MG63 (cell line): Measurements from ENCODE around the gene ARHGEF26. TPM values are rescaled to one million over a fixed set of nuclear protein-coding genes. Genes with fewer than 3 reads are reported as not detected.

ENCODE experiments used
- DNase-seq: peaks from one replicate; pipeline ENCODE4 v3.0.0-alpha.2; 2020
- H3K27me3 ChIP-seq: fragments of 250-450 bp; sonication (Bioruptor Pico); 2 replicates; pipeline ENCODE4 v1.5.1; 2020; ENCODE audit warnings: mild to moderate bottlenecking, moderate library complexity
- H3K36me3 ChIP-seq: fragments of 250-450 bp; sonication (Bioruptor Pico); 2 replicates; pipeline ENCODE4 v1.5.1; 2020; ENCODE audit warnings: mild to moderate bottlenecking, moderate library complexity
- H3K4me3 ChIP-seq: fragments of 250-450 bp; sonication (Bioruptor Pico); 2 replicates; pipeline ENCODE4 v1.5.1; 2020; ENCODE audit warnings: mild to moderate bottlenecking, moderate library complexity
- H3K9me3 ChIP-seq: fragments of 250-450 bp; sonication (Bioruptor Pico); 2 replicates; pipeline ENCODE4 v1.5.1; 2020; ENCODE audit warnings: mild to moderate bottlenecking, moderate library complexity
- total RNA-seq: library from RNA; depleted of rRNA; stranded (reverse); fragments of >200 nt; shearing (Covaris generic); gene quantifications from 2 replicates; pipeline ENCODE4 v1.2.3, GENCODE V29; 2014; ENCODE audit warnings: low replicate concordance

ARHGEF26 gene
- total RNA-seq, 1 experiment from 2014 or later: 0.63 TPM

- peaks cover 11% of the 10 kb centered on the region for H3K27me3 ChIP-seq
- DNase-seq: no peak
- no peaks in the 10 kb centered on the region for H3K9me3 ChIP-seq
- H3K36me3 ChIP-seq: no peaks in the 10 kb centered on the region
- no peak overlapping the region for H3K4me3 ChIP-seq
These were observed 9.7 kb upstream of the ARHGEF26 start for GRCh38 chr3:154111365-154111935.

DNA sequence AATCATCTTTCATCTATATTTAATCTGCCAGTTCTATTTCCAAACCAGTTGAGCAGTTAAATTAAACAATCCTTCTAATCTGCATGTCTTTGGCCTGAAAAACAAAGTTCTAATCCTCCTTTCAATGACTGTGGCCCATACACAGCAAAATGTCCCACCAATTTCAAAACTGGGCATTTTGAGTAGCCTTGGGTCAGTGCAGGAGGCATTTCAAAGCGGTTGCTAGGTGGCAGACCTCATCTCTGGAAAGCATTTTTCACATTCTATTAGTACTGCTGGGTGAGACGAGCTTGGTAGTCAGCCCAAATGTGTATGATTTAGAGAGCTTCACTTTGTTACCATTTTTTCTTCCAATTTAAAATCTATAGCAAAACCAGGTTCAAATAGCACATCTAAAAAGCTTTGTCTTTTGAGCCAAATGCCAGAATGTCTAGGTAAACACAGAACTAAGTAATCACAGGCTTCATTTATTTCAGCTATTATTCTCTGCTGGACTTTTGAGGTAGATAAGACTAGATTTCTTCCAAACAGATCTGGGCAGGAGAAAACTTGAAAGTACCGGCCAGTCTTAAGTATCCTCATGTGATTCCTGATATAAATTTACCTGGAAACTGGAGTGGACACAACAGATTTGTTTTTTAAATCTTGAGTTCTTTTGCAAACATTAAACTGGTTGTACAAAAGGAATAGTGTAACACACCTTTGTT, 8.9 kb upstream of the ARHGEF26 start:
- Histone ChIP-seq H3K4me3 (no peak overlapping the region), H3K27me3 (peaks cover 14% of the 10 kb centered on the region), H3K36me3 (no peaks in the 10 kb centered on the region), H3K9me3 (no peaks in the 10 kb centered on the region)
- DNase-seq: no peak

DNA sequence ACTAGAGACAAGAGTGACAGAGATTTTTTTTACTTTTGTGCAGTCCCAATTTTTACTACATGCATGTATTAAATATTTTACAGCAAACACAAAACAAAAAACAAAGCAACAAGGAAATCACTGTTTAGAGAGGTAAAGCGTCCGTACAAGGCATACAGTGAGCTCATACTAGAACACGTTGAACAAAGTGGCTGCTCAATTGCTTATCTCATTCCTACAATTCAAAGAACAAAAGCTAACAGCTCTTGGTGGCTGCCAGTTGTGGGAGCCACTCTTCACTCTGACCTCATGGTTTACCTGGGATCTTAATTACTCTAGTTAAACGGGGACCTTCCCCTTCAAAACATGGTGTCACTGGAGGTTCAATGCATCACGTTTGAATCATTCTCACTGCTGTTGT, 7.6 kb upstream of the ARHGEF26 start:
- H3K36me3 ChIP-seq: no peaks in the 10 kb centered on the region
- DNase-seq: no peak
- no peaks in the 10 kb centered on the region for H3K9me3 ChIP-seq
- peaks cover 25% of the 10 kb centered on the region for H3K27me3 ChIP-seq
- H3K4me3 ChIP-seq: no peak overlapping the region

DNA sequence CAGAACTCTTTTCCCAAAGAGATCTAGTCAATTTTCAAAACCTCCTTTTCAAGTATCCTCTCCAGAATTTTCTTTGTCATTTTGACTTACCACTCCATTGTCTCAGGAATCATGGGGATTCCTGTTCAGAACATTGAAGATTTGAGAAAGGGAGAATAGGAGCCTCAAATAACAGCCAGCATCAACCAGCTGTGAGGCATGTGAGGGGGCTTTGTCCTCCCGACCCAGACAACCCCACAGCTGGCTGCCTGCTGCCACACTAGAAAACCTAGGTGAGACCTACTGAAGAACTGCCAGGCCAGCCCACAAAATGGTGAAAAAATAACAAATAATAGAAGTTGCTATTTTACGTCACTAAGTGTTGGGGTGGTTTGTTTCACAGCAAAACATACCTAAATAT, 5.9 kb upstream of the ARHGEF26 start:
- Histone ChIP-seq H3K36me3 (no peaks in the 10 kb centered on the region), H3K9me3 (no peaks in the 10 kb centered on the region), H3K4me3 (no peak overlapping the region), H3K27me3 (peaks cover 30% of the 10 kb centered on the region)
- no peak for DNase-seq

DNA sequence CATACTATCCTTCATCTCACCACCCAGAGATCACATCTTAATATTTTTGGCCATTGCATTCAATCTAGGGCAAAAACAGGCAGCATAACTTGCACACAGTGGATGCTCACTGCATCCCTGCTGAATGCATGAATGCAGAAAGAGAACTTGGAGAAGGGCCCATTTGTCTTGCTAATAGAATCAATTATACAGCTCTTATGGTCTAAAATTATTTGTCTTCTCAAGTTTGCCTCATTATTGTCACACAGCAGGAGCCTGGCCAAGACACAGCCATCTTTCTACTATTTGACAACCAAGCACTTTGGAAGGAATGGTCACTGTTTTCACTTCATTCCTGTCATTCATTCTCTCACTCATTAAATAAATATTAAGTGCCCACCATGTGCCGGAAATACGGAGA, 1.2 kb upstream of the ARHGEF26 start:
- Histone ChIP-seq H3K36me3 (no peaks in the 10 kb centered on the region), H3K27me3 (peaks cover 52% of the 10 kb centered on the region), H3K9me3 (no peaks in the 10 kb centered on the region), H3K4me3 (no peak overlapping the region)
- no peak for DNase-seq

DNA sequence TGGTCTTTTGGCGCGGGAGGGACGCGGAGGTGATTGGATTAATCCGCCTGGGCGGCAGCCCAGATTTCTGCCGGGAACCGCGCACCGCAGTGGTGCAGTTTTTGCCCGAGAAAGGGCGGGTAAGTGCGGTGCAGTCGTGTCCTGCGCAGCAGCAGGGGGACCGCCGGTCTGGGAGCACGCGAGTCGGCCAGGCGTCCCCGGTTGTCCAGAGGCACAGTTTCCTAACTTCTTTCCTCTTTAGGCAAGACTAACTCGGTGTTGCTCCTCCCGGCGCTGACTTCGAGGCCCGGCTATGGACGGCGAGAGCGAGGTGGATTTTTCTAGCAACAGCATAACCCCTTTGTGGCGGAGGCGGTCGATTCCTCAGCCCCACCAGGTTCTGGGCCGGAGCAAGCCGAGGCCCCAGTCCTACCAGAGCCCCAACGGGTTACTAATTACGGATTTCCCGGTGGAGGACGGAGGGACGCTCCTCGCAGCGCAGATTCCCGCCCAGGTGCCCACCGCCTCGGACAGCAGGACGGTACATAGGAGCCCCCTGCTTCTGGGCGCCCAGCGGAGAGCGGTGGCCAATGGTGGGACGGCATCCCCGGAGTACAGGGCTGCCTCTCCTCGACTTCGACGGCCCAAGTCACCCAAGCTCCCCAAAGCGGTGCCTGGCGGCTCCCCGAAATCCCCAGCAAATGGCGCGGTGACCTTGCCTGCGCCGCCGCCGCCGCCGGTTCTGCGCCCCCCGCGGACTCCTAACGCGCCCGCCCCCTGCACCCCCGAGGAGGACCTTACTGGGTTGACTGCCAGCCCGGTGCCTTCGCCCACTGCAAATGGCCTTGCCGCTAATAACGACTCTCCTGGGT, 736 bp downstream of the ARHGEF26 start:
- Histone ChIP-seq H3K4me3 (peak overlapping the region; percentile 54), H3K9me3 (no peaks in the 10 kb centered on the region), H3K27me3 (peaks cover 50% of the 10 kb centered on the region), H3K36me3 (no peaks in the 10 kb centered on the region)
- peak; percentile 46 for DNase-seq

DNA sequence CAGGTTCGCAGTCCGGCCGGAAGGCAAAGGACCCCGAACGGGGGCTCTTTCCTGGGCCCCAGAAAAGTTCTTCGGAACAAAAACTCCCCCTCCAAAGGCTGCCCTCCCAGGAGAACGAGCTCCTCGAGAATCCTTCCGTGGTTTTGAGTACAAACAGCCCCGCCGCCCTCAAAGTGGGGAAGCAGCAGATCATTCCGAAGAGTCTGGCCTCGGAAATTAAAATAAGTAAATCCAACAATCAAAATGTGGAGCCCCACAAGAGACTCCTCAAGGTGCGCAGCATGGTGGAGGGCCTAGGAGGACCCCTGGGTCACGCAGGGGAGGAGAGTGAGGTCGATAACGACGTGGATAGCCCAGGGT, 1.3 kb downstream of the ARHGEF26 start:
- H3K9me3 ChIP-seq: no peaks in the 10 kb centered on the region
- no peak for DNase-seq
- H3K4me3 ChIP-seq: no peak overlapping the region
- H3K36me3 ChIP-seq: no peaks in the 10 kb centered on the region
- H3K27me3 ChIP-seq: peaks cover 47% of the 10 kb centered on the region

DNA sequence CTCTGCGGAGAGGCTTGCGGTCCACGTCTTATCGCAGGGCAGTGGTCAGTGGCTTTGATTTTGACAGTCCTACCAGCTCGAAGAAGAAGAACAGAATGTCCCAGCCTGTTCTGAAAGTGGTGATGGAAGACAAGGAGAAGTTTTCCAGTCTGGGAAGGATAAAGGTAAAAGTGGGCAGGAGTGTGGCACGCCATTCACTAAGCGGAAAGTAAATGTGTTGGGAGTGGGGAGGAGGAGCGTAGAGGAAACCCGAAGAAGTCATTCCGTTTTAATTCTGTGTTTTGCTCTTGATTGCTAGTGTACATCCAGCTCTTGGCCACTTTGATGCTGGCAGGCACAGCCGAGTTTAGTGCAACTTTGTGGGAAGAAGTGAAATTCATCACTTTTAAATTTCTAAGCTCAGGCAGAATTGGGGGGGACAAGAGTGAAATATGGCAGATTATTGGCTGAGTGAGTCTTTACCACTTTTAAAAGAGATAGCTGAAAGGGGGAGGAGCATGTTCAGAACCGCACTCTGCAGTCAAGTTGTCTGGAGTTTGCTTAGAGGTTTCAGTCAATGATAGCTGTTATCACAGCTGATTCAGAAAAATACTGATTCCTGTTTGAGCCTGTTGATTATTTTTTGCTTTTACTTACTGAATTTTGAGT, 1.8 kb downstream of the ARHGEF26 start:
- Histone ChIP-seq H3K4me3 (no peak overlapping the region), H3K9me3 (no peaks in the 10 kb centered on the region), H3K36me3 (no peaks in the 10 kb centered on the region), H3K27me3 (peaks cover 44% of the 10 kb centered on the region)
- DNase-seq: no peak

GRCh38 chr3:154123906-154124305, 2.7 kb downstream of the ARHGEF26 start:
- H3K36me3 ChIP-seq: no peaks in the 10 kb centered on the region
- no peaks in the 10 kb centered on the region for H3K9me3 ChIP-seq
- DNase-seq: no peak
- no peak overlapping the region for H3K4me3 ChIP-seq
- H3K27me3 ChIP-seq: peaks cover 38% of the 10 kb centered on the region

GRCh38 chr3:154125378-154126030, 4.3 kb downstream of the ARHGEF26 start:
- H3K36me3 ChIP-seq: no peaks in the 10 kb centered on the region
- no peak overlapping the region for H3K4me3 ChIP-seq
- DNase-seq: no peak
- peaks cover 31% of the 10 kb centered on the region for H3K27me3 ChIP-seq
- no peaks in the 10 kb centered on the region for H3K9me3 ChIP-seq

DNA sequence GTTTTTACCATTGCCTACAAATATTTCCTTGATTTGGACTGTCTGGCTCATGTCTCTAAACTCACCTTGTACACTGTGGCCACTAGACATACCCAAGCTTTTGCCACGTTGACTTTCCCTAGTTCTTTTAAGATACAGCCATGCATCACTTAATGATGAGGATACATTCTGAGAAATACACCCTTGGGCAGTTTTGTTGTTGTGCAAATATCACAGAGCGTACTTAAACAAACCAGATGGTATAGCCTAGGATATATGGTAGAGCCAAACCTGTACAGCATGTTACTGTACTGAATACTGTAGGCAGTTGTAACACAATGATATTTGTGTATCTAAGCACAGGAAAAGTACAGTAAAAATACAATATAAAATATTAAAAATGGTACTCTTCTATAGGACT, 5.5 kb downstream of the ARHGEF26 start:
- H3K36me3 ChIP-seq: no peaks in the 10 kb centered on the region
- no peak for DNase-seq

GRCh38 chr3:154129625-154130024, 8.4 kb downstream of the ARHGEF26 start:
- Histone ChIP-seq H3K9me3 (no peaks in the 10 kb centered on the region), H3K27me3 (0 out of 2 replicates have a peak, but pooled peaks cover 3% of the 10 kb centered on the region), H3K4me3 (no peak overlapping the region), H3K36me3 (no peaks in the 10 kb centered on the region)
- DNase-seq: no peak

More for the DNA sequence above, 5.5 kb downstream of the ARHGEF26 start:
- H3K27me3 ChIP-seq: peaks cover 21% of the 10 kb centered on the region
- no peaks in the 10 kb centered on the region for H3K9me3 ChIP-seq
- no peak overlapping the region for H3K4me3 ChIP-seq

- no peak for DNase-seq
These were observed 9.3 kb downstream of the ARHGEF26 start for GRCh38 chr3:154130540-154130939.

DNA sequence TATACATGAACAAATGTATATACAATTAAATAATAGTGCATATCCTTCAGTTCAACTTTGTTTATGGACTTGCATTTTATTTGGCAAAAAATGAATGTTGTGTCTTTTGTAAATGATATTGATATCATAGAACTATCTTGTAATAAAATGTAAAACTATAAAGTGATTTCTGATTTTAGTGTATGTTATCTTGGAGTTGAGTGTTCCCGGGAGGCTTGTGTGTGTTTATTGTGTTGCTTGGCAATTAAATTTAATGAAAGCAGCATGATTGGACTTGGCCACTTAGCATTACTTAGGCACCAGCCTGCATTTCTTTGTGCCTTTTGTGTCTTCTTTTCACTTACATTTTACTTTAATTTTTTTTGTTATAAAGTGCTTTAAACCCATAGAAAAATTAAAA, 10.6 kb downstream of the ARHGEF26 start:
- Histone ChIP-seq H3K36me3 (no peaks in the 10 kb centered on the region), H3K9me3 (no peaks in the 10 kb centered on the region), H3K4me3 (no peak overlapping the region), H3K27me3 (0 out of 2 replicates have a peak, but pooled peaks cover 3% of the 10 kb centered on the region)
- DNase-seq: no peak

More at GRCh38 chr3:154130540-154130939, 9.3 kb downstream of the ARHGEF26 start:
- H3K36me3 ChIP-seq: no peaks in the 10 kb centered on the region
- no peak overlapping the region for H3K4me3 ChIP-seq
- no peaks in the 10 kb centered on the region for H3K9me3 ChIP-seq
- H3K27me3 ChIP-seq: 0 out of 2 replicates have a peak, but pooled peaks cover 3% of the 10 kb centered on the region

GRCh38 chr3:154132777-154133375, 11.7 kb downstream of the ARHGEF26 start:
- Histone ChIP-seq H3K27me3 (0 out of 2 replicates have a peak, but pooled peaks cover 3% of the 10 kb centered on the region), H3K9me3 (no peaks in the 10 kb centered on the region), H3K36me3 (no peaks in the 10 kb centered on the region), H3K4me3 (no peak overlapping the region)
- DNase-seq: no peak

DNA sequence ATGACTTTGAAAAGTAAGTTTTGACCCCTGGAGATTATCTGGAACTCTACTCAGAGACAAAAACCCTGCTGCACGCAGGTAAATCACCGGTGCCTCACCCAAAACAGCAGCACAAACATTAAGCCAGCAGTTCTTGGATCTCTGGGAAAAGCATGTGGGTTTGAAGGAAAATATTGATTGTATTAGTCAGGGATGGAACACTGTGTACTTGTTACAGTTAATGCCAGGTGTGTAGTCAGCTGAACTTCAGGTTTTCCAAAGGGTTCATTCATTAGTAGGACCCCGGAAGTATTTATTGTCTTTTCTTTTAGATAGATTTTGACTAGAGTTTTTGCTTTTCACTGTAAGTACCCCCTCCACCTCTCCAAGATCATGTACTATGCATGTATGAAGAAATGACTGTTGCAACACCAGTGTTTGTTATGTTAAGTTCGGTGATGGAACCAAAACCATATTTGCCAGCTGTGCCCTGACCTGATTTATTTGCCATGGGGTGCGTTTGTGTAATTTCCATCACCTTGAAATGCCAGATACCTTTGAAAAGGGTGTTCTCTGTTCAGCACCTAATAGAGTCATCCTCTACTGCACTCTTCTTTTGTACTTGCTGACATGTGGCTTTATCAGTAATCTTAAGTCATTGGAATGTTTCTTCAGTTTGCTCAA, 14.5 kb downstream of the ARHGEF26 start:
- Histone ChIP-seq H3K27me3 (peaks cover 3% of the 10 kb centered on the region), H3K36me3 (no peaks in the 10 kb centered on the region), H3K9me3 (no peaks in the 10 kb centered on the region), H3K4me3 (no peak overlapping the region)
- DNase-seq: no peak
